PC-9 (cell line): ENCODE results near the gene SCNM1. TPM values are rescaled to one million over a fixed set of nuclear protein-coding genes. Genes with fewer than 3 reads are reported as not detected.
A peak's percentile ranks its signal among the peaks of the same experiment; 100 is the strongest.

Experiments used
- BruUV-seq: library from RNA; stranded (reverse); fragments of 400-500 nt; replicated peaks from 2 replicates; lab custom pipeline; 2021; lab: Mats Ljungman, UMichigan
- CTCF ChIA-PET: fragments of 300-600 bp; sonication (Branson Sonifier 250); formaldehyde crosslinking; loops from one replicate; lab custom pipeline; 2022; ENCODE audit warnings: antibody characterized with exemption; lab: Charles Lee
- POLR2A ChIA-PET: fragments of 300-600 bp; sonication (Branson Sonifier 250); formaldehyde crosslinking; loops from one replicate; lab custom pipeline; 2022; ENCODE audit warnings: antibody characterized with exemption; ENCODE audit not compliant: unreplicated experiment; lab: Charles Lee
- DNase-seq, 2 experiments: peaks; one replicate each; pipeline versions ENCODE4 v3.0.0 to v3.0.0-alpha.2; 2015 to 2022; ENCODE audit warnings: mixed read lengths in 1 of 2
- H2AFZ ChIP-seq: fragments of 200-600 bp; sonication (generic); 2 replicates; pipeline ENCODE4 v1.8.1; 2017; ENCODE audit warnings: antibody characterized with exemption
- H3F3A ChIP-seq: fragments of 200-600 bp; sonication (generic); 2 replicates; pipeline ENCODE4 v1.8.1; 2017; ENCODE audit warnings: antibody characterized with exemption, mild to moderate bottlenecking, low read depth; ENCODE audit not compliant: insufficient read depth
- H3K27ac ChIP-seq: fragments of 200-600 bp; sonication (generic); 2 replicates; pipeline ENCODE4 v1.6.1; 2016; ENCODE audit warnings: mixed run types
- H3K27me3 ChIP-seq: fragments of 200-600 bp; sonication (generic); 2 replicates; pipeline ENCODE4 v1.6.1; 2016; ENCODE audit warnings: low read depth, mixed run types; ENCODE audit not compliant: insufficient read depth
- H3K36me3 ChIP-seq: fragments of 200-600 bp; sonication (generic); 2 replicates; pipeline ENCODE4 v1.6.1; 2016; ENCODE audit warnings: low read depth, mixed run types
- H3K4me1 ChIP-seq: fragments of 200-600 bp; sonication (generic); replicated peaks from 2 replicates; pipeline ENCODE4 v1.6.1; 2016; ENCODE audit warnings: mixed run types; ENCODE audit not compliant: insufficient read depth
- H3K4me2 ChIP-seq: fragments of 200-600 bp; sonication (generic); 2 replicates; pipeline ENCODE4 v1.6.1; 2017; ENCODE audit warnings: mixed run types
- H3K4me3 ChIP-seq: fragments of 200-600 bp; sonication (generic); 2 replicates; pipeline ENCODE4 v1.6.1; 2016; ENCODE audit warnings: mixed run types
- H3K79me2 ChIP-seq: fragments of 200-600 bp; sonication (generic); 2 replicates; pipeline ENCODE4 v1.6.1; 2017; ENCODE audit warnings: low read depth, mixed run types
- H3K9me2 ChIP-seq: fragments of 200-600 bp; sonication (generic); 2 replicates; pipeline ENCODE4 v1.8.1; 2017; ENCODE audit warnings: mild to moderate bottlenecking; ENCODE audit not compliant: insufficient read depth
- H3K9me3 ChIP-seq: fragments of 200-600 bp; sonication (generic); 2 replicates; pipeline ENCODE4 v1.8.1; 2016; ENCODE audit warnings: low read depth; ENCODE audit not compliant: insufficient read depth
- H4K20me1 ChIP-seq: fragments of 200-600 bp; sonication (generic); 2 replicates; pipeline ENCODE4 v1.8.1; 2017; ENCODE audit not compliant: insufficient read depth
- CTCF ChIP-seq: fragments of 200-600 bp; sonication (generic); conservative IDR thresholded peaks from 2 replicates; pipeline ENCODE4 v1.6.1; 2017; ENCODE audit warnings: mixed run types, antibody characterized with exemption, mild to moderate bottlenecking, moderate library complexity
- EZH2 ChIP-seq: fragments of 200-600 bp; sonication (generic); IDR thresholded peaks from 2 replicates; pipeline ENCODE4 v1.8.0; 2017; ENCODE audit warnings: antibody characterized with exemption, low read depth
- intact Hi-C: fragments of 100-400 bp; cut with micrococcal nuclease; formaldehyde crosslinking; loops from one replicate; pipeline ENCODE4 v1.10.0; 2022; ENCODE audit not compliant: unreplicated experiment
- total RNA-seq: library from RNA; stranded (reverse); gene quantifications from 2 replicates; pipeline ENCODE4 v1.2.3, GENCODE V29; 2021

The SCNM1 gene
- total RNA-seq, 1 experiment from 2014 or later = 47.7 TPM

GRCh38 chr1:151171190-151171589 is 5.2 kb downstream of the SCNM1 start:
- POLR2A ChIA-PET = interaction anchor here (0.6 kb wide), 1 partner anchor 157 kb away, joined by 3 read pairs; no protein-coding TSS in a partner anchor

GRCh38 chr1:151175041-151175741 is 9.2 kb downstream of the SCNM1 start:
- DNase-seq = no peak
- POLR2A ChIA-PET = interaction anchor here (0.6 kb wide), 2 partner anchors 139 to 547 kb away, joined by 5 to 12 read pairs; partner anchors contain the start of gene BNIPL
- Histone ChIP-seq H3K4me3 (no peak overlapping the region), H3K9me3 (no peaks in the 10 kb centered on the region), H4K20me1 (no peaks in the 10 kb centered on the region), H3K4me1 (no peaks in the 10 kb centered on the region), H2AFZ (no peak overlapping the region), H3K4me2 (no peak overlapping the region), H3K36me3 (0 out of 2 replicates have a peak, but pooled peaks cover 4% of the 10 kb centered on the region), H3K27me3 (no peaks in the 10 kb centered on the region), H3K9me2 (no peaks in the 10 kb centered on the region), H3K27ac (no peak overlapping the region), H3K79me2 (no peaks in the 10 kb centered on the region), H3F3A (peaks cover 5% of the 10 kb centered on the region; the same call in 1 of the 2 replicates)
- CTCF ChIA-PET = no interaction called here
- TF ChIP-seq CTCF = no peak
- no peak for TF ChIP-seq EZH2
- intact Hi-C loops = no loop called here
- no TSS peak for BruUV-seq

More at GRCh38 chr1:151171190-151171589, 5.2 kb downstream of the SCNM1 start:
- CTCF ChIA-PET = no interaction called here
- no TSS peak for BruUV-seq
- intact Hi-C loops = no loop called here
- Histone ChIP-seq H3K9me2 (no peaks in the 10 kb centered on the region), H3K9me3 (no peaks in the 10 kb centered on the region), H3F3A (peaks cover 9% of the 10 kb centered on the region; the same call in 1 of the 2 replicates), H3K4me2 (no peak overlapping the region), H3K36me3 (no peaks in the 10 kb centered on the region), H4K20me1 (no peaks in the 10 kb centered on the region), H3K4me3 (no peak overlapping the region), H3K27me3 (no peaks in the 10 kb centered on the region), H3K27ac (no peak overlapping the region), H2AFZ (no peak overlapping the region), H3K4me1 (peaks cover 7% of the 10 kb centered on the region; the same call in 1 of the 2 replicates), H3K79me2 (peaks cover 14% of the 10 kb centered on the region)
- TF ChIP-seq CTCF (no peak), EZH2 (no peak)
- no peak for DNase-seq

- Histone ChIP-seq H4K20me1 (no peaks in the 10 kb centered on the region), H3K4me1 (no peaks in the 10 kb centered on the region), H3K36me3 (peaks cover 6% of the 10 kb centered on the region; the same call in 1 of the 2 replicates), H3K9me3 (no peaks in the 10 kb centered on the region), H3K79me2 (no peaks in the 10 kb centered on the region), H3K4me3 (no peak within 1 kb of the TSS), H3K27me3 (no peaks in the 10 kb centered on the region), H2AFZ (no peak within 1 kb of the TSS), H3K27ac (no peak within 1 kb of the TSS), H3K9me2 (no peaks in the 10 kb centered on the region), H3K4me2 (no peak within 1 kb of the TSS), H3F3A (peaks cover 5% of the 10 kb centered on the region; the same call in 1 of the 2 replicates)
- no TSS peak for BruUV-seq
- intact Hi-C loops = no loop called here
- POLR2A ChIA-PET = interaction anchor here (0.6 kb wide), 1 partner anchor 548 kb away, joined by 12 read pairs; no protein-coding TSS in a partner anchor
- CTCF ChIA-PET = no interaction called here
- no peak for DNase-seq
- peak; percentile 64 for TF ChIP-seq CTCF
- TF ChIP-seq EZH2 = no peak
Measured at GRCh38 chr1:151175863-151176262, 9.9 kb downstream of the SCNM1 start, which contains the start of gene TMOD4. TSS of gene TMOD4 (minus strand) at chr1:151175981. CDS start at chr1:151174875, 1,106 bp downstream.
